A673 (cell line): ENCODE data around the gene ASMTL.

Source experiments
- EZH2 ChIP-seq: fragments of 200-600 bp; sonication (generic); IDR thresholded peaks from 2 replicates; pipeline ENCODE4 v1.6.1; 2017; ENCODE audit warnings: borderline replicate concordance, low read depth, mild to moderate bottlenecking, mixed read lengths, antibody characterized with exemption, low read length; ENCODE audit not compliant: poor library complexity, severe bottlenecking
- TF ChIP-seq, protein P1 (sequence below): fragments of 300-800, 200-600 bp; sonication (generic); conservative IDR thresholded peaks from 2 replicates; pipeline ENCODE4 v1.5.1; 2017; ENCODE audit warnings: low read depth, mild to moderate bottlenecking, antibody characterized with exemption, low read length, moderate library complexity, mixed read lengths

DNA sequence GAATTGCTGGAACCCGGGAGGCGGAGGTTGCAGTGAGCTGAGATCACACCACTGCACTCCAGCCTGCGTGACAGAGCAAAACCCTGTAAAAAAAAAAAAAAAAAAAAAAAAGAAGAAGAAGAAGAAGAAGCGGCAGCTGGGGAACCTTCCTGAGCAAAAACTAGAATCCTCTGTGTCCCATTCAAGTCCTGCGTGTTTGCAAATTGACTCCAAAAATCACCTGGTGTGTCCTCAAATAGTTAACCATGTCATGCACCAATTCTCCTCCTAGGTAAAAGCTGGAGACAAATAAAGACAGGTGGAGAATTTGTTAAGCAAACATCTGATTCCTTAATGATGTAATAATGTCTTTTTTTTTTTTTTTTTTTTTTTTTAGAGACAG, 31.9 kb upstream of the ASMTL start:
- TF ChIP-seq, protein P1, sequence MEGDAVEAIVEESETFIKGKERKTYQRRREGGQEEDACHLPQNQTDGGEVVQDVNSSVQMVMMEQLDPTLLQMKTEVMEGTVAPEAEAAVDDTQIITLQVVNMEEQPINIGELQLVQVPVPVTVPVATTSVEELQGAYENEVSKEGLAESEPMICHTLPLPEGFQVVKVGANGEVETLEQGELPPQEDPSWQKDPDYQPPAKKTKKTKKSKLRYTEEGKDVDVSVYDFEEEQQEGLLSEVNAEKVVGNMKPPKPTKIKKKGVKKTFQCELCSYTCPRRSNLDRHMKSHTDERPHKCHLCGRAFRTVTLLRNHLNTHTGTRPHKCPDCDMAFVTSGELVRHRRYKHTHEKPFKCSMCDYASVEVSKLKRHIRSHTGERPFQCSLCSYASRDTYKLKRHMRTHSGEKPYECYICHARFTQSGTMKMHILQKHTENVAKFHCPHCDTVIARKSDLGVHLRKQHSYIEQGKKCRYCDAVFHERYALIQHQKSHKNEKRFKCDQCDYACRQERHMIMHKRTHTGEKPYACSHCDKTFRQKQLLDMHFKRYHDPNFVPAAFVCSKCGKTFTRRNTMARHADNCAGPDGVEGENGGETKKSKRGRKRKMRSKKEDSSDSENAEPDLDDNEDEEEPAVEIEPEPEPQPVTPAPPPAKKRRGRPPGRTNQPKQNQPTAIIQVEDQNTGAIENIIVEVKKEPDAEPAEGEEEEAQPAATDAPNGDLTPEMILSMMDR = no peak
- no peak for TF ChIP-seq EZH2
